Measurements from ENCODE around the gene XPO1. TPM values are rescaled to one million over a fixed set of nuclear protein-coding genes. Genes with fewer than 3 reads are reported as not detected.
"Not testable (repeated sequence)": the region's sequence is repeated elsewhere in the genome, so short reads cannot be mapped to it uniquely, and the experiment has no call there.

The XPO1 gene
- polyA plus RNA-seq, 3 donors = 19.0 to 36.4 (median 20.9) TPM

- Mint-ChIP-seq H3K9me3 (peaks cover 0 to 3% (median 0%) of the 10 kb centered on the region in 7 donors), H3K4me1 (peaks cover 16% of the 10 kb centered on the region), H3K36me3 (peaks cover 6 to 27% of the 10 kb centered on the region in 2 donors), H3K27me3 (ENCODE audit: low read depth in 3 of 3) (no peaks in the 10 kb centered on the region), H3K4me3 (no peak overlapping the region), H3K27ac (peak overlapping the region in 3 of 7 donors; percentile 7 to 68 (median 54))
- no peaks in the 10 kb centered on the region for H3K9me3 ChIP-seq (replicated peaks in 1 of 2; ENCODE audit: control insufficient read depth in 1 of 2, insufficient read depth in 1 of 2, low read length in 2 of 2)
- peaks cover 3 to 9% of the 10 kb centered on the region in 2 donors for H3K36me3 ChIP-seq (replicated peaks in 1 of 2; ENCODE audit: control insufficient read depth in 1 of 2, insufficient read depth in 2 of 2, low read length in 2 of 2)
- no peaks in the 10 kb centered on the region for H3K4me1 ChIP-seq (ENCODE audit: control insufficient read depth in 1 of 2, insufficient read depth in 2 of 2, low read length in 2 of 2)
- H3K4me3 ChIP-seq (replicated peaks in 1 of 3; ENCODE audit: low read depth in 2 of 3, low read length in 3 of 3) = no peak overlapping the region
- TF ChIP-seq CTCF (IDR thresholded peaks at IDR 0.05) = no peak
- H2AFZ ChIP-seq (ENCODE audit: insufficient read depth, low read depth, low read length, poor library complexity, severe bottlenecking) = no peak overlapping the region
- peaks cover 100% of the 10 kb centered on the region for H3K79me2 ChIP-seq (ENCODE audit: insufficient read depth, low read length)
- no peaks in the 10 kb centered on the region for H3K27me3 ChIP-seq (ENCODE audit: control insufficient read depth in 2 of 2, insufficient read depth in 2 of 2, low read length in 2 of 2)
- H4K20me1 ChIP-seq (ENCODE audit: insufficient read depth, low read length) = peaks cover 100% of the 10 kb centered on the region
- no peak for DNase-seq
- H3K4me2 ChIP-seq (replicated peaks; ENCODE audit: extremely low read depth, low read length, poor library complexity, severe bottlenecking) = no peak overlapping the region
- peak overlapping the region in 1 of 2 donors; percentile 1 for H3K27ac ChIP-seq (ENCODE audit: low read depth in 1 of 2, low read length in 2 of 2)
- no peak overlapping the region for H3K9ac ChIP-seq (ENCODE audit: insufficient read depth, low read length, poor library complexity, severe bottlenecking)
- intact Hi-C loops (cut with micrococcal nuclease) = no loop called here
- WGBS (ENCODE audit: insufficient coverage) = 100% methylated on average over 5 of the region's 6 CpGs
Observed at GRCh38 chr2:61456746-61457420, 81.3 kb downstream of the XPO1 start.

DNA sequence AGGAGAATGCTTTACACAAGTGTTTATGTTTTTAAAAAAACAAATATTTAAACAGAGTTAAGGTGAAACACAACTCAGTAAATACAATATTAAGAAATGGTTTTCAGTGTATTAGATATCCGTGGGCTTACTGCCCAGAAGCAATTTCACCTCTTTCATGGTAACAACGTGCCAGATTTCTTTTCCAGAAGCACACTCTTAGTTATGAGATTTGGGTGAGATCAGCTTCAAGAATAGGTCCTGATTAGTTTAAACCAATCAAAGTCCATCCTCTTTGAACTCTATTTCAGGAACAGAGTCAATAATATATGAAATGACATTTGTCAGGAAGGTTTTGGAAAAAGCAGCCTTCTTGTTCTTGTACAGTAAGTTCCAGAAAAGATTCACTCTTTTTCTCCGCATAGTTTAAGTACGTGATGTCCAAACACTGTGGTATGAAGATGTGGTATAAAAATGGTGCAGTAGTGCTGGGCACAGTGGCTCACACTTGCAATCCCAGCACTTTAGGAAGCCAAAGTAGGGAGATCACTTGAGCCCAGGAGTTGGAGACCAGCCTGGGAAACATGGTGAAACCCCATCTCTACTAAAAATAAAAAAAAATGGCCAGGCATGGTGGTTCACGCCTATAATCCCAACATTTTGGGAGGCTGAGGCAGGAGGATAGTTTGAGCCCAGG is 81.9 kb downstream of the XPO1 start:
- DNase-seq = no peak
- intact Hi-C loops (cut with micrococcal nuclease) = no loop called here
- H3K9me3 Mint-ChIP-seq = peaks cover 0 to 3% (median 0%) of the 10 kb centered on the region in 7 donors
- no peaks in the 10 kb centered on the region for H3K27me3 Mint-ChIP-seq (ENCODE audit: low read depth in 3 of 3)
- peak overlapping the region in 3 of 7 donors; percentile 7 to 40 (median 11) for H3K27ac Mint-ChIP-seq
- Histone ChIP-seq H3K36me3 (replicated peaks in 1 of 2; ENCODE audit: control insufficient read depth in 1 of 2, insufficient read depth in 2 of 2, low read length in 2 of 2) (peaks cover 3 to 9% of the 10 kb centered on the region in 2 donors), H3K4me1 (ENCODE audit: control insufficient read depth in 1 of 2, insufficient read depth in 2 of 2, low read length in 2 of 2) (no peaks in the 10 kb centered on the region), H3K27ac (ENCODE audit: low read depth in 1 of 2, low read length in 2 of 2) (peak overlapping the region in 1 of 2 donors; percentile 1), H2AFZ (ENCODE audit: insufficient read depth, low read depth, low read length, poor library complexity, severe bottlenecking) (no peak overlapping the region), H3K9ac (ENCODE audit: insufficient read depth, low read length, poor library complexity, severe bottlenecking) (no peak overlapping the region), H3K4me3 (replicated peaks in 1 of 3; ENCODE audit: low read depth in 2 of 3, low read length in 3 of 3) (no peak overlapping the region), H3K79me2 (ENCODE audit: insufficient read depth, low read length) (peaks cover 100% of the 10 kb centered on the region), H3K4me2 (replicated peaks; ENCODE audit: extremely low read depth, low read length, poor library complexity, severe bottlenecking) (no peak overlapping the region), H3K9me3 (replicated peaks in 1 of 2; ENCODE audit: control insufficient read depth in 1 of 2, insufficient read depth in 1 of 2, low read length in 2 of 2) (no peaks in the 10 kb centered on the region), H3K27me3 (ENCODE audit: control insufficient read depth in 2 of 2, insufficient read depth in 2 of 2, low read length in 2 of 2) (no peaks in the 10 kb centered on the region), H4K20me1 (ENCODE audit: insufficient read depth, low read length) (peaks cover 100% of the 10 kb centered on the region)
- no peak for TF ChIP-seq CTCF (IDR thresholded peaks at IDR 0.05)
- peaks cover 16% of the 10 kb centered on the region for H3K4me1 Mint-ChIP-seq
- no peak overlapping the region for H3K4me3 Mint-ChIP-seq
- H3K36me3 Mint-ChIP-seq = peaks cover 4 to 32% of the 10 kb centered on the region in 2 donors
- 100% methylated on average over 1 of the region's 5 CpGs for WGBS (ENCODE audit: insufficient coverage)

DNA sequence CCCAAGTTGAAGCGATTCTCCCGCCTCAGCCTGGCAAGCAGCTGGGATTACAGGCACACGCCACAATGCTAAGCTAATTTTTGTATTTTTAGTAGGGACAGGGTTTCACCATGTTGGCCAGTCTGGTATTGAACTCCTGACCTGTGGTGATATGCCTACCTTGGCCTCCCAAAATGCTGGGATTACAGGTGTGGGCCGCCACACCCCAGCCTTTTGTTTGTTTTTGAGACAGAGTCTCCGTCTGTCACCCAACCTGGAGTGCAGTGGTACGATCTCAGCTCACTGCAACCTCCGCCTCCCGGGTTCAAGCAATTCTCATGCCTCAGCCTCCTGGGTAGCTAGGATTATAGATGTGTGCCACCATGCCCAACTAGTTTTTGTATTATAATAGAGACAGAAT is 83.2 kb downstream of the XPO1 start:
- H3K9me3 Mint-ChIP-seq; H3K9me3 ChIP-seq (replicated peaks in 1 of 2; ENCODE audit: control insufficient read depth in 1 of 2, insufficient read depth in 1 of 2, low read length in 2 of 2); H3K4me2 ChIP-seq (replicated peaks; ENCODE audit: extremely low read depth, low read length, poor library complexity, severe bottlenecking); H3K27me3 Mint-ChIP-seq (ENCODE audit: low read depth in 3 of 3); H3K9ac ChIP-seq (ENCODE audit: insufficient read depth, low read length, poor library complexity, severe bottlenecking); H3K4me3 Mint-ChIP-seq; DNase-seq; H2AFZ ChIP-seq (ENCODE audit: insufficient read depth, low read depth, low read length, poor library complexity, severe bottlenecking); H3K36me3 ChIP-seq (replicated peaks in 1 of 2; ENCODE audit: control insufficient read depth in 1 of 2, insufficient read depth in 2 of 2, low read length in 2 of 2); H3K4me1 ChIP-seq (ENCODE audit: control insufficient read depth in 1 of 2, insufficient read depth in 2 of 2, low read length in 2 of 2); H3K27me3 ChIP-seq (ENCODE audit: control insufficient read depth in 2 of 2, insufficient read depth in 2 of 2, low read length in 2 of 2); H3K27ac ChIP-seq (ENCODE audit: low read depth in 1 of 2, low read length in 2 of 2); intact Hi-C loops (cut with micrococcal nuclease); H3K4me3 ChIP-seq (replicated peaks in 1 of 3; ENCODE audit: low read depth in 2 of 3, low read length in 3 of 3): not testable (repeated sequence)
- Mint-ChIP-seq H3K27ac (peak overlapping the region in 2 of 7 donors; percentile 30 to 40), H3K4me1 (peaks cover 16% of the 10 kb centered on the region), H3K36me3 (peaks cover 4 to 25% of the 10 kb centered on the region in 2 donors)
- peaks cover 100% of the 10 kb centered on the region for H3K79me2 ChIP-seq (ENCODE audit: insufficient read depth, low read length)
- peaks cover 100% of the 10 kb centered on the region for H4K20me1 ChIP-seq (ENCODE audit: insufficient read depth, low read length)
- WGBS (ENCODE audit: insufficient coverage) = 93% methylated on average over 3 of the region's 8 CpGs
